K562 (cell line): Measurements from ENCODE around the gene BCKDK. TPM values are rescaled to one million over a fixed set of nuclear protein-coding genes. Genes with fewer than 3 reads are reported as not detected.

Source experiments
- GATAD2A ChIP-seq: fragments of 450-650 bp; IDR thresholded peaks from 2 replicates; pipeline ENCODE4 v1.6.1; 2017
- GATAD2B ChIP-seq: fragments of 450-650 bp; IDR thresholded peaks from 2 replicates; pipeline ENCODE4 v1.6.1; 2017; ENCODE audit warnings: mild to moderate bottlenecking, borderline replicate concordance
- HES1 ChIP-seq: fragments of 450-650 bp; IDR thresholded peaks from 2 replicates; pipeline ENCODE4 v1.6.1; 2016; ENCODE audit warnings: low read depth, mild to moderate bottlenecking, moderate library complexity
- POLR2H ChIP-seq: IDR thresholded peaks from 2 replicates; pipeline ENCODE4 v1.6.1; 2016; ENCODE audit warnings: missing genetic modification characterization, low read depth, mild to moderate bottlenecking, control low read depth, missing compliant biosample characterization, moderate library complexity
- TCF7L2 ChIP-seq: fragments of 150-350 bp; IDR thresholded peaks from 2 replicates; pipeline ENCODE4 v1.6.1; 2016; ENCODE audit warnings: low read depth, mild to moderate bottlenecking, low read length, moderate library complexity
- YY1 ChIP-seq, 3 experiments: IDR thresholded peaks; 2 replicates each; pipeline ENCODE4 v1.6.1; 2011; ENCODE audit warnings: low read length in 2 of 3, mild to moderate bottlenecking in 2 of 3, moderate library complexity in 2 of 3, borderline replicate concordance in 1 of 3, control low read depth in 1 of 3, low read depth in 1 of 3; ENCODE audit not compliant: insufficient read depth in 3 of 3, insufficient replicate concordance in 2 of 3, control insufficient read depth in 1 of 3, insufficient read length in 1 of 3; ENCODE audit errors: extremely low read depth in 1 of 3
- ZNF57 ChIP-seq: fragments of 450-650 bp; formaldehyde crosslinking; IDR thresholded peaks from 2 replicates; pipeline ENCODE4 v1.4.0; 2020; ENCODE audit warnings: mild to moderate bottlenecking, moderate library complexity
- polyA plus RNA-seq, 8 experiments: library from polyadenylated mRNA; depleted of rRNA in 4 of 8; stranded (reverse) in 5 of 8; unstranded in 3 of 8; fragments of >200 nt; fragmentation: Nextera tagmentation in 2 of 8; fragmentation: Illumina TruSeq in 1 of 8; extraction: Ambion mirVana in 2 of 8; extraction: Trizol in 1 of 8; gene quantifications; 2 replicates each; pipeline versions ENCODE4 v1.2.1 to v1.2.3, GENCODE V29; 2011 to 2014; ENCODE audit warnings: inconsistent platforms in 1 of 8, missing spikeins in 1 of 8
- total RNA-seq, 7 experiments: library from RNA; depleted of rRNA in 6 of 7; stranded (reverse); fragments of >200 nt in 6 of 7; fragmentation: Illumina TruSeq in 2 of 7; extraction: Trizol in 2 of 7; gene quantifications; 2 replicates each; pipeline versions ENCODE4 v1.2.1 to v1.2.3, GENCODE V29; 2011 to 2021; ENCODE audit warnings: low replicate concordance in 1 of 7
- TF ChIP-seq, protein P1 (sequence below): fragments of 200-600 bp; sonication (generic); IDR thresholded peaks from one replicate; pipeline ENCODE4 v1.6.1; 2012; ENCODE audit warnings: mild to moderate bottlenecking, low read depth, low read length, inconsistent platforms
- TF ChIP-seq, protein P2 (sequence below): fragments of 250-450 bp; sonication (Bioruptor Pico); IDR thresholded peaks from 2 replicates; pipeline ENCODE4 v1.8.0; 2021; ENCODE audit warnings: moderate library complexity, mild to moderate bottlenecking, inconsistent platforms

Gene BCKDK
- total and polyA plus RNA-seq, 9 of the 15 experiments (the other 6 are each of a cell fraction or from before 2014, with no cell fraction given), result 0.58 to 34.8 (median 13.1) TPM

- TF ChIP-seq, protein P1, sequence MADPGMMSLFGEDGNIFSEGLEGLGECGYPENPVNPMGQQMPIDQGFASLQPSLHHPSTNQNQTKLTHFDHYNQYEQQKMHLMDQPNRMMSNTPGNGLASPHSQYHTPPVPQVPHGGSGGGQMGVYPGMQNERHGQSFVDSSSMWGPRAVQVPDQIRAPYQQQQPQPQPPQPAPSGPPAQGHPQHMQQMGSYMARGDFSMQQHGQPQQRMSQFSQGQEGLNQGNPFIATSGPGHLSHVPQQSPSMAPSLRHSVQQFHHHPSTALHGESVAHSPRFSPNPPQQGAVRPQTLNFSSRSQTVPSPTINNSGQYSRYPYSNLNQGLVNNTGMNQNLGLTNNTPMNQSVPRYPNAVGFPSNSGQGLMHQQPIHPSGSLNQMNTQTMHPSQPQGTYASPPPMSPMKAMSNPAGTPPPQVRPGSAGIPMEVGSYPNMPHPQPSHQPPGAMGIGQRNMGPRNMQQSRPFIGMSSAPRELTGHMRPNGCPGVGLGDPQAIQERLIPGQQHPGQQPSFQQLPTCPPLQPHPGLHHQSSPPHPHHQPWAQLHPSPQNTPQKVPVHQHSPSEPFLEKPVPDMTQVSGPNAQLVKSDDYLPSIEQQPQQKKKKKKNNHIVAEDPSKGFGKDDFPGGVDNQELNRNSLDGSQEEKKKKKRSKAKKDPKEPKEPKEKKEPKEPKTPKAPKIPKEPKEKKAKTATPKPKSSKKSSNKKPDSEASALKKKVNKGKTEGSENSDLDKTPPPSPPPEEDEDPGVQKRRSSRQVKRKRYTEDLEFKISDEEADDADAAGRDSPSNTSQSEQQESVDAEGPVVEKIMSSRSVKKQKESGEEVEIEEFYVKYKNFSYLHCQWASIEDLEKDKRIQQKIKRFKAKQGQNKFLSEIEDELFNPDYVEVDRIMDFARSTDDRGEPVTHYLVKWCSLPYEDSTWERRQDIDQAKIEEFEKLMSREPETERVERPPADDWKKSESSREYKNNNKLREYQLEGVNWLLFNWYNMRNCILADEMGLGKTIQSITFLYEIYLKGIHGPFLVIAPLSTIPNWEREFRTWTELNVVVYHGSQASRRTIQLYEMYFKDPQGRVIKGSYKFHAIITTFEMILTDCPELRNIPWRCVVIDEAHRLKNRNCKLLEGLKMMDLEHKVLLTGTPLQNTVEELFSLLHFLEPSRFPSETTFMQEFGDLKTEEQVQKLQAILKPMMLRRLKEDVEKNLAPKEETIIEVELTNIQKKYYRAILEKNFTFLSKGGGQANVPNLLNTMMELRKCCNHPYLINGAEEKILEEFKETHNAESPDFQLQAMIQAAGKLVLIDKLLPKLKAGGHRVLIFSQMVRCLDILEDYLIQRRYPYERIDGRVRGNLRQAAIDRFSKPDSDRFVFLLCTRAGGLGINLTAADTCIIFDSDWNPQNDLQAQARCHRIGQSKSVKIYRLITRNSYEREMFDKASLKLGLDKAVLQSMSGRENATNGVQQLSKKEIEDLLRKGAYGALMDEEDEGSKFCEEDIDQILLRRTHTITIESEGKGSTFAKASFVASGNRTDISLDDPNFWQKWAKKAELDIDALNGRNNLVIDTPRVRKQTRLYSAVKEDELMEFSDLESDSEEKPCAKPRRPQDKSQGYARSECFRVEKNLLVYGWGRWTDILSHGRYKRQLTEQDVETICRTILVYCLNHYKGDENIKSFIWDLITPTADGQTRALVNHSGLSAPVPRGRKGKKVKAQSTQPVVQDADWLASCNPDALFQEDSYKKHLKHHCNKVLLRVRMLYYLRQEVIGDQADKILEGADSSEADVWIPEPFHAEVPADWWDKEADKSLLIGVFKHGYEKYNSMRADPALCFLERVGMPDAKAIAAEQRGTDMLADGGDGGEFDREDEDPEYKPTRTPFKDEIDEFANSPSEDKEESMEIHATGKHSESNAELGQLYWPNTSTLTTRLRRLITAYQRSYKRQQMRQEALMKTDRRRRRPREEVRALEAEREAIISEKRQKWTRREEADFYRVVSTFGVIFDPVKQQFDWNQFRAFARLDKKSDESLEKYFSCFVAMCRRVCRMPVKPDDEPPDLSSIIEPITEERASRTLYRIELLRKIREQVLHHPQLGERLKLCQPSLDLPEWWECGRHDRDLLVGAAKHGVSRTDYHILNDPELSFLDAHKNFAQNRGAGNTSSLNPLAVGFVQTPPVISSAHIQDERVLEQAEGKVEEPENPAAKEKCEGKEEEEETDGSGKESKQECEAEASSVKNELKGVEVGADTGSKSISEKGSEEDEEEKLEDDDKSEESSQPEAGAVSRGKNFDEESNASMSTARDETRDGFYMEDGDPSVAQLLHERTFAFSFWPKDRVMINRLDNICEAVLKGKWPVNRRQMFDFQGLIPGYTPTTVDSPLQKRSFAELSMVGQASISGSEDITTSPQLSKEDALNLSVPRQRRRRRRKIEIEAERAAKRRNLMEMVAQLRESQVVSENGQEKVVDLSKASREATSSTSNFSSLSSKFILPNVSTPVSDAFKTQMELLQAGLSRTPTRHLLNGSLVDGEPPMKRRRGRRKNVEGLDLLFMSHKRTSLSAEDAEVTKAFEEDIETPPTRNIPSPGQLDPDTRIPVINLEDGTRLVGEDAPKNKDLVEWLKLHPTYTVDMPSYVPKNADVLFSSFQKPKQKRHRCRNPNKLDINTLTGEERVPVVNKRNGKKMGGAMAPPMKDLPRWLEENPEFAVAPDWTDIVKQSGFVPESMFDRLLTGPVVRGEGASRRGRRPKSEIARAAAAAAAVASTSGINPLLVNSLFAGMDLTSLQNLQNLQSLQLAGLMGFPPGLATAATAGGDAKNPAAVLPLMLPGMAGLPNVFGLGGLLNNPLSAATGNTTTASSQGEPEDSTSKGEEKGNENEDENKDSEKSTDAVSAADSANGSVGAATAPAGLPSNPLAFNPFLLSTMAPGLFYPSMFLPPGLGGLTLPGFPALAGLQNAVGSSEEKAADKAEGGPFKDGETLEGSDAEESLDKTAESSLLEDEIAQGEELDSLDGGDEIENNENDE, result no peak
- TF ChIP-seq, protein P2, sequence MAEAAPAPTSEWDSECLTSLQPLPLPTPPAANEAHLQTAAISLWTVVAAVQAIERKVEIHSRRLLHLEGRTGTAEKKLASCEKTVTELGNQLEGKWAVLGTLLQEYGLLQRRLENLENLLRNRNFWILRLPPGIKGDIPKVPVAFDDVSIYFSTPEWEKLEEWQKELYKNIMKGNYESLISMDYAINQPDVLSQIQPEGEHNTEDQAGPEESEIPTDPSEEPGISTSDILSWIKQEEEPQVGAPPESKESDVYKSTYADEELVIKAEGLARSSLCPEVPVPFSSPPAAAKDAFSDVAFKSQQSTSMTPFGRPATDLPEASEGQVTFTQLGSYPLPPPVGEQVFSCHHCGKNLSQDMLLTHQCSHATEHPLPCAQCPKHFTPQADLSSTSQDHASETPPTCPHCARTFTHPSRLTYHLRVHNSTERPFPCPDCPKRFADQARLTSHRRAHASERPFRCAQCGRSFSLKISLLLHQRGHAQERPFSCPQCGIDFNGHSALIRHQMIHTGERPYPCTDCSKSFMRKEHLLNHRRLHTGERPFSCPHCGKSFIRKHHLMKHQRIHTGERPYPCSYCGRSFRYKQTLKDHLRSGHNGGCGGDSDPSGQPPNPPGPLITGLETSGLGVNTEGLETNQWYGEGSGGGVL (CRISPR knock-in tag), result no peak
- TF ChIP-seq HES1, result no peak
- no peak for TF ChIP-seq ZNF57 (CRISPR knock-in tag)
- TF ChIP-seq POLR2H (tag), result no peak
- TF ChIP-seq GATAD2A, result no peak
- TF ChIP-seq TCF7L2, result peak; percentile 30; the same call in 1 of the 2 replicates
- TF ChIP-seq YY1 (IDR thresholded peaks at IDR 0.05; ENCODE audit: borderline replicate concordance in 1 of 3, control insufficient read depth in 1 of 3, extremely low read depth in 1 of 3, insufficient read depth in 3 of 3, insufficient read length in 1 of 3, insufficient replicate concordance in 2 of 3, low read depth in 1 of 3, low read length in 2 of 3), result no peak
- no peak for TF ChIP-seq GATAD2B
Observed at GRCh38 chr16:31113121-31114120, 5.2 kb downstream of the BCKDK start (continued).
